ENCODE results near the gene PGM5.
A peak's percentile ranks its signal among the peaks of the same experiment; 100 is the strongest.

PGM5 gene

GRCh38 chr9:68437785-68438184 lies 81.4 kb downstream of the PGM5 start:
- DNase-seq (ENCODE audit: low spot score): no peak

GRCh38 chr9:68443624-68444023 lies 87.2 kb downstream of the PGM5 start:
- no peak for DNase-seq (ENCODE audit: low spot score)

GRCh38 chr9:68446836-68447235 lies 90.4 kb downstream of the PGM5 start:
- no peak for DNase-seq (ENCODE audit: low spot score)

- no peak for DNase-seq (ENCODE audit: low spot score)
Observed at GRCh38 chr9:68447611-68448010, 91.2 kb downstream of the PGM5 start.

- DNase-seq (ENCODE audit: low spot score): no peak
Observed at GRCh38 chr9:68454579-68455334, 98.3 kb downstream of the PGM5 start.

- DNase-seq (ENCODE audit: low spot score): no peak
Observed at GRCh38 chr9:68455451-68455850, 99.0 kb downstream of the PGM5 start.

- no peak for DNase-seq (ENCODE audit: low spot score)
Observed at GRCh38 chr9:68457803-68458202, 101.4 kb downstream of the PGM5 start.

GRCh38 chr9:68458918-68459317 lies 102.5 kb downstream of the PGM5 start:
- DNase-seq (ENCODE audit: low spot score): peak; percentile 4

GRCh38 chr9:68462105-68462775 lies 105.8 kb downstream of the PGM5 start:
- no peak for DNase-seq (ENCODE audit: low spot score)

GRCh38 chr9:68470067-68470466 lies 113.7 kb downstream of the PGM5 start:
- no peak for DNase-seq (ENCODE audit: low spot score)

GRCh38 chr9:68470634-68471033 lies 114.2 kb downstream of the PGM5 start:
- no peak for DNase-seq (ENCODE audit: low spot score)

- DNase-seq (ENCODE audit: low spot score): peak; percentile 34
Observed at GRCh38 chr9:68472119-68472518, 115.7 kb downstream of the PGM5 start.

- no peak for DNase-seq (ENCODE audit: low spot score)
Observed at GRCh38 chr9:68473790-68474189, 117.4 kb downstream of the PGM5 start.

- no peak for DNase-seq (ENCODE audit: low spot score)
Observed at GRCh38 chr9:68476422-68476821, 120.0 kb downstream of the PGM5 start.

GRCh38 chr9:68476847-68477246 lies 120.4 kb downstream of the PGM5 start:
- no peak for DNase-seq (ENCODE audit: low spot score)

GRCh38 chr9:68480807-68481206 lies 124.4 kb downstream of the PGM5 start:
- no peak for DNase-seq (ENCODE audit: low spot score)

GRCh38 chr9:68482548-68482947 lies 126.1 kb downstream of the PGM5 start:
- DNase-seq (ENCODE audit: low spot score): no peak

- DNase-seq (ENCODE audit: low spot score): no peak
Observed at GRCh38 chr9:68488126-68488525, 131.7 kb downstream of the PGM5 start.

GRCh38 chr9:68489646-68490045 lies 133.2 kb downstream of the PGM5 start:
- DNase-seq (ENCODE audit: low spot score): peak; percentile 55

- DNase-seq (ENCODE audit: low spot score): no peak
Observed at GRCh38 chr9:68492806-68493205, 136.4 kb downstream of the PGM5 start.

GRCh38 chr9:68493541-68493940 lies 137.1 kb downstream of the PGM5 start:
- DNase-seq (ENCODE audit: low spot score): no peak

GRCh38 chr9:68493958-68494577 lies 137.7 kb downstream of the PGM5 start:
- DNase-seq (ENCODE audit: low spot score): peak; percentile 47

GRCh38 chr9:68495247-68495646 lies 138.8 kb downstream of the PGM5 start:
- no peak for DNase-seq (ENCODE audit: low spot score)

Measured in kidney tubule cell (primary cell).